Effector CD4-positive, alpha-beta T cell (primary cell): ENCODE results near the gene LMNA.
"Not testable (repeated sequence)": the region's sequence is repeated elsewhere in the genome, so short reads cannot be mapped to it uniquely, and the experiment has no call there.

Source experiments
- DNase-seq: peaks from one replicate; pipeline ENCODE4 v3.0.0-alpha.2; 2020
- total RNA-seq: gene quantifications from one replicate; lab custom pipeline; 2026; lab: John Stamatoyannopoulos, UW

The LMNA gene
- 1,113 reads per million, percentile 99 among the genes with 10 or more reads in this experiment for total RNA-seq

GRCh38 chr1:156114101-156114918 lies at the start of gene LMNA:
Gene LMNA (plus strand): TSS chr1:156114711. CDS start chr1:156114919, 208 bp downstream.
- peak; percentile 77 for DNase-seq

GRCh38 chr1:156065212-156065611 lies 49.3 kb upstream of the LMNA start:
- no peak for DNase-seq

GRCh38 chr1:156065871-156066270 lies 48.6 kb upstream of the LMNA start:
- DNase-seq = no peak

- no peak for DNase-seq
Observed at GRCh38 chr1:156067262-156067661, 47.2 kb upstream of the LMNA start.

- no peak for DNase-seq
Observed at GRCh38 chr1:156069490-156070455, 44.7 kb upstream of the LMNA start.

GRCh38 chr1:156070548-156070947 lies 44.0 kb upstream of the LMNA start:
- DNase-seq = no peak

- DNase-seq = not testable (repeated sequence)
Observed at GRCh38 chr1:156071332-156071816, 43.1 kb upstream of the LMNA start.

- no peak for DNase-seq
Observed at GRCh38 chr1:156072251-156072650, 42.3 kb upstream of the LMNA start.

- no peak for DNase-seq
Observed at GRCh38 chr1:156073110-156073687, 41.3 kb upstream of the LMNA start.

GRCh38 chr1:156073740-156074139 lies 40.8 kb upstream of the LMNA start:
- DNase-seq = no peak

- DNase-seq = no peak
Observed at GRCh38 chr1:156074661-156075060, 39.9 kb upstream of the LMNA start.

GRCh38 chr1:156075162-156075561 lies 39.3 kb upstream of the LMNA start:
- no peak for DNase-seq

- DNase-seq = no peak
Observed at GRCh38 chr1:156075775-156076204, 38.7 kb upstream of the LMNA start.

- DNase-seq = no peak
Observed at GRCh38 chr1:156076609-156077429, 37.7 kb upstream of the LMNA start.

GRCh38 chr1:156077430-156077760 lies 37.1 kb upstream of the LMNA start:
- DNase-seq = no peak

- no peak for DNase-seq
Observed at GRCh38 chr1:156078728-156079127, 35.8 kb upstream of the LMNA start.

- no peak for DNase-seq
Observed at GRCh38 chr1:156079762-156080161, 34.7 kb upstream of the LMNA start.

- no peak for DNase-seq
Observed at GRCh38 chr1:156080241-156080862, 34.2 kb upstream of the LMNA start.

GRCh38 chr1:156080863-156081179 lies 33.7 kb upstream of the LMNA start:
- DNase-seq = no peak

GRCh38 chr1:156081180-156081916 lies 33.2 kb upstream of the LMNA start:
- no peak for DNase-seq

- DNase-seq = no peak
Observed at GRCh38 chr1:156081917-156082308, 32.6 kb upstream of the LMNA start.
